B cell (primary cell): ENCODE data around the gene AGAP1. TPM values are rescaled to one million over a fixed set of nuclear protein-coding genes. Genes with fewer than 3 reads are reported as not detected.
"Not testable (repeated sequence)": the region's sequence is repeated elsewhere in the genome, so short reads cannot be mapped to it uniquely, and the experiment has no call there.

Experiments used
- ATAC-seq: fragments of 200-7000 bp; cut with Tn5 transposase; one replicate; pipeline ENCODE4 v1.10.0; 2021; ENCODE audit warnings: low read depth, mild to moderate bottlenecking, moderate number of reproducible peaks, moderate library complexity
- CTCF ChIA-PET: fragments of 350-600 bp; sonication (Branson Sonifier 250); formaldehyde crosslinking; loops from one replicate; lab custom pipeline; 2021; ENCODE audit warnings: antibody characterized with exemption, inconsistent platforms; lab: Charles Lee
- POLR2A ChIA-PET: fragments of 350-600 bp; sonication (Branson Sonifier 250); formaldehyde crosslinking; loops from one replicate; lab custom pipeline; 2021; ENCODE audit warnings: antibody characterized with exemption; lab: Charles Lee
- DNase-seq: peaks from one replicate; pipeline ENCODE4 v3.0.0; 2013
- H2AFZ ChIP-seq: 2 replicates; pipeline ENCODE4 v1.6.1; 2012; ENCODE audit warnings: mild to moderate bottlenecking, low read depth, low read length; ENCODE audit not compliant: insufficient read depth, poor library complexity, severe bottlenecking
- H3K27ac ChIP-seq, 2 donors: 1 replicate in 1 of 2; 2 replicates in 1 of 2; pipeline ENCODE4 v1.5.1; 2012 to 2013; ENCODE audit warnings: low read length in 2 of 2, mild to moderate bottlenecking in 2 of 2, moderate library complexity in 1 of 2
- H3K27me3 ChIP-seq, 4 experiments: fragments of 200-600 bp in 1 of 4; sonication (generic) in 1 of 4; replicated peaks in 1 of 4; 1 replicate in 2 of 4; 2 replicates in 2 of 4; pipeline versions ENCODE4 v1.6.1 to v1.7.0; 2013 to 2016; ENCODE audit warnings: low read length in 3 of 4, mild to moderate bottlenecking in 2 of 4, mixed read lengths in 1 of 4, moderate library complexity in 1 of 4; ENCODE audit not compliant: insufficient read depth in 4 of 4, control insufficient read depth in 3 of 4; ENCODE audit errors: control extremely low read depth in 1 of 4
- H3K36me3 ChIP-seq, 2 experiments: replicated peaks in 1 of 2; 1 replicate in 1 of 2; 2 replicates in 1 of 2; pipeline versions ENCODE4 v1.6.1 to v1.7.1; 2013; ENCODE audit warnings: low read length in 1 of 2; ENCODE audit not compliant: insufficient read depth in 2 of 2, control insufficient read depth in 1 of 2; ENCODE audit errors: control extremely low read depth in 1 of 2, extremely low read depth in 1 of 2
- H3K4me1 ChIP-seq, 2 donors: fragments of 200-600 bp in 1 of 2; sonication (generic) in 1 of 2; 1 replicate in 1 of 2; 2 replicates in 1 of 2; pipeline versions ENCODE4 v1.5.1 to v1.6.1; 2013 to 2017; ENCODE audit warnings: low read length in 2 of 2; ENCODE audit not compliant: control insufficient read depth in 2 of 2, insufficient read depth in 2 of 2
- H3K4me2 ChIP-seq: replicated peaks from 2 replicates; pipeline ENCODE3; 2012; ENCODE audit warnings: mild to moderate bottlenecking, low read depth, low read length; ENCODE audit not compliant: poor library complexity, severe bottlenecking
- H3K4me3 ChIP-seq, 5 experiments: fragments of 200-600 bp in 1 of 5; sonication (generic) in 1 of 5; 1 replicate in 3 of 5; 2 replicates in 2 of 5; pipeline versions ENCODE4 v1.5.1 to v1.7.0; 2011 to 2016; ENCODE audit warnings: low read length in 4 of 5, mild to moderate bottlenecking in 4 of 5, low read depth in 2 of 5, control low read depth in 1 of 5, moderate library complexity in 1 of 5; ENCODE audit not compliant: insufficient read depth in 1 of 5; ENCODE audit errors: control extremely low read depth in 1 of 5, extremely low read depth in 1 of 5
- H3K79me2 ChIP-seq: fragments of 200-600 bp; sonication (generic); one replicate; pipeline ENCODE4 v1.6.0; 2016; ENCODE audit warnings: low read length; ENCODE audit not compliant: control insufficient read depth, insufficient read depth
- H3K9ac ChIP-seq: fragments of 200-600 bp; sonication (generic); 2 replicates; pipeline ENCODE4 v1.6.1; 2017; ENCODE audit warnings: mild to moderate bottlenecking, low read length, moderate library complexity
- H3K9me3 ChIP-seq, 3 donors: one replicate each; pipeline versions ENCODE4 v1.6.1 to v1.7.1; 2013; ENCODE audit warnings: low read length in 2 of 3; ENCODE audit not compliant: control insufficient read depth in 2 of 3, insufficient read depth in 1 of 3; ENCODE audit errors: control extremely low read depth in 1 of 3
- H4K20me1 ChIP-seq: 2 replicates; pipeline ENCODE4 v1.6.0; 2012; ENCODE audit warnings: mild to moderate bottlenecking, low read length; ENCODE audit not compliant: insufficient read depth, control insufficient read depth, poor library complexity, severe bottlenecking
- H3K27ac Mint-ChIP-seq: one replicate; pipeline ENCODE4 v1.8.0; 2021; ENCODE audit warnings: mixed read lengths
- H3K27me3 Mint-ChIP-seq: one replicate; pipeline ENCODE4 v1.8.0; 2021; ENCODE audit warnings: mixed read lengths
- H3K4me1 Mint-ChIP-seq: one replicate; pipeline ENCODE4 v1.8.0; 2021; ENCODE audit warnings: mixed read lengths
- H3K4me3 Mint-ChIP-seq: one replicate; pipeline ENCODE4 v1.8.0; 2021; ENCODE audit warnings: mixed read lengths
- H3K9me3 Mint-ChIP-seq: one replicate; pipeline ENCODE4 v1.8.0; 2022; ENCODE audit warnings: mixed read lengths; ENCODE audit not compliant: insufficient read depth
- EZH2 ChIP-seq: IDR thresholded peaks from 2 replicates; pipeline ENCODE4 v1.6.1; 2012; ENCODE audit warnings: borderline replicate concordance, low read depth, mild to moderate bottlenecking, moderate library complexity, low read length; ENCODE audit not compliant: insufficient read depth, poor library complexity, severe bottlenecking
- WGBS: methylation state at CpG from one replicate; pipeline ENCODE4 v1.1.5; 2013; ENCODE audit warnings: missing lambda C conversion rate; ENCODE audit not compliant: insufficient coverage; 5-methylcytosine and 5-hydroxymethylcytosine counted together
- intact Hi-C: fragments of 100-400 bp; cut with micrococcal nuclease; formaldehyde crosslinking; loops from one replicate; pipeline ENCODE4 v1.10.0; 2022
- polyA plus RNA-seq: library from polyadenylated mRNA; depleted of rRNA; stranded (reverse); fragments of >200 nt; gene quantifications from 2 replicates; pipeline ENCODE4 v1.2.3, GENCODE V29; 2012
- total RNA-seq, 2 donors: library from RNA; stranded (reverse); fragments of 120-200 nt in 1 of 2; gene quantifications; 1 replicate in 1 of 2; 2 replicates in 1 of 2; pipeline versions ENCODE4 v1.2.3 to v1.2.4, GENCODE V29; 2013 to 2022
- TF ChIP-seq, protein P1 (sequence below): fragments of 200-600 bp; IDR thresholded peaks from one replicate; pipeline ENCODE4 v1.8.0; 2022; ENCODE audit warnings: antibody characterized with exemption, mild to moderate bottlenecking

The AGAP1 gene
- total and polyA plus RNA-seq, 2 donors (not counting 1 experiment from before 2014, with no cell fraction given): 0.01 TPM; not detected in 1

DNA sequence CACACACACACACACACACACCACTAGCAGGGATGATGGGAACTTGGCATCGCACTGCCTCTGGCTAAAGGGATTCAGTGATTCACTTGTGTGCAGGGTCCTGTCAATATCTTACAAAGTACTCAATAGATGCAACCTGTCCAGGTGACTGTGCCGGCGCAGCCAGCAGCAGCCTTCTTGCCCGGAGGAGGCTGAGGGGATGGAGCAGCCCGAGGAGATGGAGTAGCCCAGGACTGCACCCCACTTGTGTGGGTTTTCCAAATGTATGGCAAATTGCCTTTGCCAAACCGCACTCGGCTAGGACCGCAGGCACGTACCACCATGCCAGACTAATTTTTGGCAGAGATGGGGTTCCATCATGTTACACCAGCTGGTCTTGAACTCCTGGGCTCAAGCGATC, 643.2 kb downstream of the AGAP1 start:
- 96% methylated on average over 9 of the region's 10 CpGs for WGBS
- Histone ChIP-seq H4K20me1 (no peaks in the 10 kb centered on the region), H3K4me2 (no peak overlapping the region), H3K4me1 (no peaks in the 10 kb centered on the region), H3K79me2 (no peaks in the 10 kb centered on the region), H3K27ac (no peak overlapping the region), H3K9ac (no peak overlapping the region), H2AFZ (no peak overlapping the region), H3K27me3 (no peaks in the 10 kb centered on the region), H3K4me3 (no peak overlapping the region), H3K36me3 (no peaks in the 10 kb centered on the region), H3K9me3 (peaks cover 0 to 21% (median 0%) of the 10 kb centered on the region in 3 donors)
- Mint-ChIP-seq H3K4me1 (no peaks in the 10 kb centered on the region), H3K4me3 (no peak overlapping the region), H3K27me3 (peaks cover 3% of the 10 kb centered on the region), H3K27ac (no peak overlapping the region), H3K9me3 (no peaks in the 10 kb centered on the region)
- ChIA-PET CTCF (no interaction called here), POLR2A (no interaction called here)
- TF ChIP-seq EZH2: no peak
- TF ChIP-seq, protein P1, sequence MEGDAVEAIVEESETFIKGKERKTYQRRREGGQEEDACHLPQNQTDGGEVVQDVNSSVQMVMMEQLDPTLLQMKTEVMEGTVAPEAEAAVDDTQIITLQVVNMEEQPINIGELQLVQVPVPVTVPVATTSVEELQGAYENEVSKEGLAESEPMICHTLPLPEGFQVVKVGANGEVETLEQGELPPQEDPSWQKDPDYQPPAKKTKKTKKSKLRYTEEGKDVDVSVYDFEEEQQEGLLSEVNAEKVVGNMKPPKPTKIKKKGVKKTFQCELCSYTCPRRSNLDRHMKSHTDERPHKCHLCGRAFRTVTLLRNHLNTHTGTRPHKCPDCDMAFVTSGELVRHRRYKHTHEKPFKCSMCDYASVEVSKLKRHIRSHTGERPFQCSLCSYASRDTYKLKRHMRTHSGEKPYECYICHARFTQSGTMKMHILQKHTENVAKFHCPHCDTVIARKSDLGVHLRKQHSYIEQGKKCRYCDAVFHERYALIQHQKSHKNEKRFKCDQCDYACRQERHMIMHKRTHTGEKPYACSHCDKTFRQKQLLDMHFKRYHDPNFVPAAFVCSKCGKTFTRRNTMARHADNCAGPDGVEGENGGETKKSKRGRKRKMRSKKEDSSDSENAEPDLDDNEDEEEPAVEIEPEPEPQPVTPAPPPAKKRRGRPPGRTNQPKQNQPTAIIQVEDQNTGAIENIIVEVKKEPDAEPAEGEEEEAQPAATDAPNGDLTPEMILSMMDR: no peak
- no peak for DNase-seq
- no peak for ATAC-seq
- intact Hi-C loops: no loop called here

DNA sequence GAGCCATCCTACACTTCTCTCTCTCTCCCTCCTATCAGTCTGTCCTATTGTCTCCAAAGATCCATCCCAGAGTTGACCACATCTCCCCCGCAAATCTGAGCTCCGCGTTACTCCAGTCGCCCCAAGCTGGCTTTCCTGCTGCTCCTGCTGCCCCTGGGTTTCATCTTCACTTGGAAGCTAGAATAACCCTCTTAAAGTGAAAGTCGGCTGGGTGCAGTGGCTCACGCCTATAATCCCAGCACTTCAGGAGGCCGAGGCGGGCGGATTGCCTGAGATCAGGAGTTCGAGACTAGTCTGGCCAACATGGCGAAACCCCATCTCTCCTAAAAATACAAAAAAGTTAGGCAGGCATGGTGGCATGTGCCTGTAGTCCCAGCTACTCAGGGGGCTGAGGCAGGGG, 647.8 kb downstream of the AGAP1 start:
- H4K20me1 ChIP-seq, DNase-seq, CTCF ChIA-PET, H3K36me3 ChIP-seq, H3K4me1 ChIP-seq, H3K27me3 ChIP-seq, ATAC-seq, H3K4me2 ChIP-seq, H3K4me1 Mint-ChIP-seq, H3K9ac ChIP-seq, H3K9me3 Mint-ChIP-seq, H3K9me3 ChIP-seq, POLR2A ChIA-PET, H3K27ac ChIP-seq, intact Hi-C loops, H3K27ac Mint-ChIP-seq, H2AFZ ChIP-seq, H3K4me3 Mint-ChIP-seq, H3K4me3 ChIP-seq, H3K79me2 ChIP-seq: not testable (repeated sequence)
- H3K27me3 Mint-ChIP-seq: peaks cover 23% of the 10 kb centered on the region
- WGBS: 91% methylated on average over 9 of the region's 11 CpGs
